Measurements from ENCODE around the gene NPS. TPM values are rescaled to one million over a fixed set of nuclear protein-coding genes. Genes with fewer than 3 reads are reported as not detected.

The NPS gene
- total RNA-seq, 1 donor from 2014 or later = not detected

Other genes starting within 250 kb of the NPS start
- 0.20 TPM for gene FOXI2, start 187.9 kb downstream of the NPS start, total RNA-seq

Measured in skin of body (tissue), 1 donor.